Sigmoid colon (tissue), 4 donors: Measurements from ENCODE around the gene MRS2.
"Not testable (repeated sequence)": the region's sequence is repeated elsewhere in the genome, so short reads cannot be mapped to it uniquely, and the experiment has no call there.

ENCODE experiments used
- CTCF ChIP-seq, 4 experiments: fragments of 450-650 bp in 3 of 4; fragments of 200-600 bp in 1 of 4; IDR thresholded peaks; one replicate each; pipeline ENCODE4 v1.5.1; 2016 to 2019; ENCODE audit warnings: antibody characterized with exemption in 4 of 4, mild to moderate bottlenecking in 3 of 4, moderate library complexity in 2 of 4
- EP300 ChIP-seq, 4 donors: sonication (generic); formaldehyde crosslinking; IDR thresholded peaks; one replicate each; pipeline ENCODE4 v1.6.1; 2017; ENCODE audit warnings: antibody characterized with exemption in 4 of 4
- POLR2A ChIP-seq, 2 donors: fragments of 450-650 bp; IDR thresholded peaks; one replicate each; pipeline ENCODE4 v1.6.1; 2016; ENCODE audit warnings: antibody characterized with exemption in 2 of 2, mild to moderate bottlenecking in 2 of 2, moderate library complexity in 2 of 2
- POLR2AphosphoS5 ChIP-seq, 4 donors: sonication (generic); formaldehyde crosslinking; IDR thresholded peaks; one replicate each; pipeline ENCODE4 v1.6.1; 2017; ENCODE audit warnings: antibody characterized with exemption in 4 of 4

GRCh38 chr6:24362363-24362762, 40.4 kb upstream of the MRS2 start:
- not testable (repeated sequence) for TF ChIP-seq CTCF, POLR2A, POLR2AphosphoS5, EP300 (IDR thresholded peaks at IDR 0.05)
